D721Med (cell line): Measurements from ENCODE around the gene GAREM1.
"Not testable (repeated sequence)": the region's sequence is repeated elsewhere in the genome, so short reads cannot be mapped to it uniquely, and the experiment has no call there.

Experiments used
- DNase-seq: peaks from one replicate; pipeline ENCODE4 v3.0.0; 2011; ENCODE audit warnings: low spot score; ENCODE audit not compliant: insufficient read length
- FAIRE-seq: peaks from 2 replicates; lab custom pipeline; 2011; peaks lifted over from hg19 to GRCh38; lab: Jason Lieb, UNC
- CTCF ChIP-seq: IDR thresholded peaks from 2 replicates; pipeline ENCODE4 v1.5.1; 2012; ENCODE audit warnings: mild to moderate bottlenecking, control low read depth; ENCODE audit not compliant: insufficient read depth; ENCODE audit errors: missing control alignments

GAREM1 gene

GRCh38 chr18:32238635-32239268, 231.9 kb downstream of the GAREM1 start:
- FAIRE-seq (no peak), DNase-seq (no peak)
- TF ChIP-seq CTCF = no peak

GRCh38 chr18:32237049-32237448, 233.6 kb downstream of the GAREM1 start:
- peak; percentile 89 for FAIRE-seq
- DNase-seq = no peak
- no peak for TF ChIP-seq CTCF

- FAIRE-seq, DNase-seq: not testable (repeated sequence)
Observed at GRCh38 chr18:32233348-32233747, 237.3 kb downstream of the GAREM1 start.

GRCh38 chr18:32219431-32220018, 251.2 kb downstream of the GAREM1 start:
- TF ChIP-seq CTCF = no peak
- FAIRE-seq (peak; percentile 73), DNase-seq (no peak)

GRCh38 chr18:32216390-32216789, 254.3 kb downstream of the GAREM1 start:
- no peak for FAIRE-seq
- no peak for TF ChIP-seq CTCF

GRCh38 chr18:32213693-32214092, 257.0 kb downstream of the GAREM1 start:
- DNase-seq (no peak), FAIRE-seq (no peak)
- no peak for TF ChIP-seq CTCF

More at GRCh38 chr18:32216390-32216789, 254.3 kb downstream of the GAREM1 start:
- no peak for DNase-seq
